ENCODE results near the gene SLC7A11.

Gene SLC7A11

DNA sequence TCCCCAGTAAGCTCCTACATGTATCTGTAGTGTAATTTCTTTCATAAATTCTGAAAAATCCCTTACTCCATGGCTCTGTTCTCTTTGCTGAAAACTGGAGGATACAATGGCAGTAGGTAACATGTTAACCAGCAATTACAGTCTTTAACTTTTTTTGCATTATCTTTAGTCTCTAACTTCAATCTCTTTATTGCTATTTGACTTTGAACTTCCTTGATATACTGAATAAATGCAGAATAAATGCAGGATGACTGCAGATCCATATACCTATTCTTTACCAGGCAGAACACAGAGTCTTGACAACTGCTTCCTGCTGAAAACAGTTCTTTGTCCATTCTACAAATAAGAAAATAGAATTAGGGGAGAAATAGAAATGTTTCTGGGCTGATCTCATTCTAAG lies 101.3 kb downstream of the SLC7A11 start:
- DNase-seq, result no peak

DNA sequence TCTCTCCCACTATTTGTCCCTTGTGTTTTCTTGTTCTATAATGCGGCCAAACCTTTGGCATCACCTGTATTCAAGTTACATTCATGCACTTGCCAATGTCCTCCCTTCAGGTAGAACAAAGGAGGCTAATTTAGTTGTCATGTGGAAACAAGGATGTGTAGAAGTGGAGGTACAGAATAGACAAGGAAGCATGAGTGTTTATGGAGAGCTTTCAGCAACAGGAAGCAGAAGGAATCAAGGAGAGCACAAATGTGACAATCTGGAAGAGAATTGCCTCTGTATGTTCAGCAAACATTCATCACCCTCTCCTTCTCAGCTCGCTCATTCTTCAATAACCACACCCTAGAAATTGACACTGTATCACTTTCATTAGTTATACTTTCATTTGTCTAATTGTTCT lies 103.4 kb downstream of the SLC7A11 start:
- DNase-seq, result no peak

DNA sequence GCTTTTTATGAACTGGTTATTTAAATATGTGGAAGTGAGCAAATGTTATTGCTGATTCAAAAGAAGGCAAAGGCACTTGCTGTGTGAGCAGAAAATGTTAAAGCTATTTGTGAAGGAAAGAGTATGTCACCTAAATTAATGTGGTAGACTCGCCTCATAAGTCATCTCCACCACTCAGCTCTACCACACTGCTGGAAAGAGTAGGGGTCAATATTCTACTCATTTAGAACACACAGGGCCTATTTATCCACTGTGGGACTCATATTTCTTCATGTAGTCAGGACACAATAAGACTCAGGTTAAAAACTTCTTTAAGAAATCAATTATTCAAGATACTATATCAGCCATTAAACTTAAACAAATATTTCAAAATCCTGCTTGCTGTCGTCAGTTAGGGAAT lies 106.5 kb downstream of the SLC7A11 start:
- DNase-seq, result no peak

DNA sequence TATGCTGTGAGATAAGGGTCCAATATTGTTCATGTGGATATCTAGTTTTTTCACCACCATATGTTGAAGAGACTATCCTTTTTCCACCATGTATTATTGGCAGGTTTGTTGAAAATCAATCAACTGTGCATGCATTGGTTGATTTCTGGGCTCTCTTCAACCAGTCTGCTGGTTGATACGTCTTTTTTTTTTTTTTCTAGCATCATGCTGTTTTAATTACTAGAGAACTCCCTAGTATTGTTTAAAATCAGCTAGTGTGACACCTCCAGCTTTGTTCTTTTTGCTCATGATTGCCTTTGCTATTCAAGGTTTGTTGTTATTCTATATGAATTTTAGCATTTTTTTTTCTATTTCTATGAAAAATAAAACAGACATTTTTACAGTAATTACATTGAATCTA lies 123.9 kb downstream of the SLC7A11 start:
- no peak for DNase-seq

DNA sequence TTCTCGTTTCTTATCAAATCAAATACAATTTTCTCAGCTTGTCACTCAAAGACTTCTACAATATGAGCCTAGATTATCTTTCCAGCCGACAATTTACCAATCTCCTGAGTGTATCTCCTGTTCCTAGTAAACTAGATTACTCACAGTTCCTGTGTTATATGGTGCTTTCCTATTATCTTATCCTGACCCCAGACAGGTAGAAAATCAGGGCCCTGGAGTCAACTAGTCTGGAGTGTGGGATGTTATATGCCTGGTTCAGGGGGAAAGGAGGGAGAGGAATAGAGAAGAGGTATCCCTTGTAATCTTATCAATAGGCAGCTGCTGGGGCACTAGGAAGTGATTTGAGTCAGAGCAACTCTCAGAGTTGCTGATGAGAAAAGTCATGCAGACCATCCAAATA lies 127.1 kb downstream of the SLC7A11 start:
- no peak for DNase-seq

DNA sequence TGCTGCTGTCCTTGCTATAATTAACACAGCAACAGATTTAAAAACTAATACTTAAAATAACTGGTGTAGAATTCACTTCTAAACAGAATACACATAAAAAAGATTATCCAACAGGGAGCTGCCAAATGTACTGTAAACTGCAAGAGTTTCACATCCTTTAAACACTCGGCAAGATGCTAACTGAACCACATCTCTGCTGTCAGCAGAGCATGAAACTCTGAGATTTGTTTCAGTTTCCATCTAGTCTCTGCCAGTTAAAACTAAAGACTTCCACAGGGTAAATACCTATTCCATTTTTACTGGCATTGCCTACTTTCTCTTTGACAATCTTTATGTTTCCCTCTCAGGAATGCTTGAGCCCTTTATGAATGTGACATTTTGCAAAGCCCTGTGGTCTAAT lies 127.7 kb downstream of the SLC7A11 start:
- DNase-seq, result no peak

All from fibroblast of skin of right quadriceps (primary cell).